Left renal pelvis (tissue), 4 donors: ENCODE results near the gene RAD51B. TPM values are rescaled to one million over a fixed set of nuclear protein-coding genes. Genes with fewer than 3 reads are reported as not detected.

Experiments used
- DNase-seq, 4 donors: peaks; one replicate each; pipeline ENCODE4 v3.0.0-alpha.2; 2013; ENCODE audit warnings: low read depth in 4 of 4, low spot score in 3 of 4
- polyA plus RNA-seq, 4 donors: library from polyadenylated mRNA; unstranded; fragments of 120-200 nt; gene quantifications; one replicate each; pipeline ENCODE4 v1.2.1, GENCODE V29; 2013; ENCODE audit not compliant: insufficient read length in 4 of 4

RAD51B gene
- polyA plus RNA-seq, 4 donors: 9.4 to 12.6 (median 11.6) TPM

- no peak for DNase-seq
Observed at GRCh38 chr14:67831113-67831512, 11.5 kb downstream of the RAD51B start.

DNA sequence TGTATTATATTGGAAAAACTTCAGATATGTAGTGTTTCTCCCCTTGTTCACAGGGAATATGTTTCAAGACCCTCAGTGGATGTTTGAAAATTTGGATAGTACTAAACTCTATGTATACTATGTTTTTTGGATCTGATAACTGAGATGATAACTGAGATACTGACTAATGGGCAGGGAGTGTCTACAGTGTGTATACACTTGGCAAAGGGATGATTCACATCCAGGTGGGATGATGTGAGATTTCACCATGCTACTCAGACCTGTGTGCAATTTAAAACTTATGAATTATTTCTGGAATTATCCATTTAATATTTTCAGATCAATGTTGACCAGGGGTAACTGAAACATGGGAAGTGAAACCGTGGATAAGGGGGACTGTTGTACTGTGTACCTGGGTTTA is 13.8 kb downstream of the RAD51B start:
- no peak for DNase-seq

DNA sequence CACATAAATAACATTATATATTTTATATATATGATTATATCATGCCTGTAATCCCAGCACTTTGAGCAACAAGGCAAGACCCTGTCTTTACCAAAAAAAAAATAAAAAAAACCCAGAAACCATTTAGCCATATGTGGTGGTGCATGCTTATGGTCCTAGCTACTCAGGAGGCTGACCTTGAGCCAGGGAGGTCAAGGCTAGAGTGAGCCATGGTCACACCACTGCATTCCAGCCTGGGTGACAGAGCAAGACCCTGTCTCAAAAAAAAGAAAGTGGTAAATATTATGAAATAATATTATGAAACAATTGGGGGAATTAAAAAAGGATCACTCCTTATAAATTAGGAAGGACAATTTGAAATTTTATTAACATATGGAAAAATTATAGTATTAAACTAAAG is 16.0 kb downstream of the RAD51B start:
- DNase-seq: no peak

DNA sequence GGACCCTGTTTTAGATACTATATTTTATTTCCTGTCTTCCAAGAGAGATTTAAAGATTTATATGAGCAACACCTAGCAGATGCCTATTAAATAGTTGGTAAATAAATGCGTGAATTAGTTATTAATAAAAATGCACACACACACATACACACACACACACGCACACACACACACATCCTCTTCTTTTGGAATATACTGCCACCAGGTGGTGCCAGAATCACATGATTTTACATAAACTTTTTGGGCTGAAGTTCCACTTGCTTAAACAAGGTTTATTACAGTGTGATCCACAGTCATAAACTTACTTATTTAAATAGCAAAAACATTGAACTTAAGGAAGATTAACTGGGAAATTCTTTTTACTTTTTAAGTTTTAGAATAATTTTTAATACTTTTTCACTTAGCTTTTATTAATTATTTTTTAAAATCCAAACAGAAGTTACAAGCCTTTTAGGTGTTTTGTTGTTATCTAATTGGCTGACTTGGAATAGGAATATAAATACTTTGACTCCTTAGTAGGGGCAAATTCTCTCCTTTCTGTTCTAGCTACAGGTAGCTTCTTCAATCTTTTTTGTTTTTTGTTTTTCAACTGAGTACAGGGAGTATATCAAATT is 17.5 kb downstream of the RAD51B start:
- peak; percentile 41 to 67 (median 60) for DNase-seq

DNA sequence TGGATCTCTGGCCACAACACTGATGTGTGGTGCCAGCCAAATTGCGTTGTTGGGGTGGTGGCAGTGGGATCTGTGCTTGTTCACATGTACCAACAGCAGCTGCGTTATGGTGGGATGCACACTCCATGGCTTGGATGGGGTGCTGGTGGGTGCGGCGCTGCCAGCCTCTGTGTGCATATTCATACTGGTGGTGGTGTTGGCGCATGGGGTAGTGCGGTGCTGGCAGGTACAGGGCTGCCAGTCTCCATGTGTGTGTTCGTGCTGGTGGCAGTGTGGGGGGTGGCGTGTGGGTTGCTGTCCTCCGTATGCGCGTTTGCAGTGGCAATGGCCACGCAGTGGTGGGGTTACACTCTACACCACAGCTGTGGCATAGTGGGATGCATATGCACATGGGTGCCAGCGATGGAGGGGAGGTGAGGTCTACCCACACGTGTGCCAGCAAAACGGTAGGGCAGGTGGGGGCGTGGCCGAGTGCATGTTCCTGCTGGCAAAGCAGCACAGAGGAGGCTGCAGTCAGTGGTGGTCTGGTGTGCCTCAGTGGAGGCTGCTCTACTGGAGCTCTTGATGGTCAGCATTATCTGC is 26.5 kb downstream of the RAD51B start:
- DNase-seq: no peak

DNA sequence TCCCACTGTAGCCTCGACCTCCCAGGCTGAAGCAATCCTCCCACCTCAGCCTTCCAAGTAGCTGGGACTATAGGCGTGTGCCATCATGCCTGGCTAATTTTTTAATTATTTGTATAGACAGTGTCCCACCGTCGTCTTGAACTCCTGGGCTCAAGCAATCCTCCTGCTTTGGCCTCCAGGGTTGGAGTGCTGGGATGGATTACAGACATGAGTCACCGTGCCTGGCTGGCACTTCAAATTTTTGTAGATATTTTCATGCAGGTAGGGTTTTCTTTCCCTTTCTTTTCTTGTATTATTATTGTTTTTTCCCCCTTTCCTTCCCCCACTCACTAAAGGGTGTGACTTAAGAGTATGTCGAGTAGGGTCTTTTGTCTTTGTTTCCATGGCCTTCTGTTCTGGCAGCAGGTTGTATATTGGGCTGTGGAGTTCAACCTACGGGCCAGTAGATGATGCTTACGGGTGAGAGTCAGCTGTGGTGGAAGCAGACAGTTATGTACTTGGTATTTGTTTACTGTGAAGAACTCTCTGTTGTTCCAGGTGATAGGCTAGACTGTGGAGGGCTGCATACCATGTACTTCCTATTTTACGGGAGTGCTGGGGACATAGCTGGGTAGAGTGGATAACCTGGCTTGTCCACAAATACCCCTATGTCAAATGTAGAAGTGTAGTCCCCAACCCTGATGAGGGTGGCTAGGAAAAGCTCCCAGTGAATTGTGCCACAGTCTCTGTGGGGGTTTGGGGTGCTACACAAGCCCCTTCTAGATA is 30.7 kb downstream of the RAD51B start:
- DNase-seq: no peak

GRCh38 chr14:67851785-67852410 is 32.3 kb downstream of the RAD51B start:
- no peak for DNase-seq

DNA sequence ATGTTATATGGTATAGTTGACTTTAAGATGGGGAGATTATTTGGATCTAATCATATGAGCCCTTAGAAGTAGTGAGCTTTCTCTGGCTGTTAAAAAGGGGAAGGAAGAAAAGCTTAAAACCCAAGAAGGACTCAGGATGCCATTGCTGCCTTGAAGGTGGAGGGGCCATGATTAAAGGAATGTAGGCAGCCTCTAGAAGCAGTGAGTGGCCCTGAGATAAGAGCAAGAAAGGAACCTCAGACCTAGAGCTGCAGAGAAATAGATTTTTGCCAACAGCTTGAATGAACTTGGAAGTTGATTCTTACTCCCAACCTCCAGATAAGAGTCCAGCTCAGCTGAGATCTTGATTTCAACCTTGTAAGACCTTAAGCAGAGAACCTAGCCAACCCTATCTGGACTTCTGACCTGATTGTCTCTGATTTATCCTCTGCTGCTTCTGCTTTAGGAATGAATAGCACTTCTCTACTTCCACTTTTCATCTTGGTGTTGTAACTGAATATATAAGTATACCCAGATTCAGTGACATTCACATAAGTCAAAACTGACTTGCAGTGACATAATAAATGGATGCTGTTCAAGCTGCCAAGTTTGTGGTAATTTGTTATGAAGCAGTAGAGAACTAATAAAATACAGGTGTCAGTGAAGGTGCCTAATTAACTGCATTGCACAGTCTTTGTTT is 33.5 kb downstream of the RAD51B start:
- no peak for DNase-seq

DNA sequence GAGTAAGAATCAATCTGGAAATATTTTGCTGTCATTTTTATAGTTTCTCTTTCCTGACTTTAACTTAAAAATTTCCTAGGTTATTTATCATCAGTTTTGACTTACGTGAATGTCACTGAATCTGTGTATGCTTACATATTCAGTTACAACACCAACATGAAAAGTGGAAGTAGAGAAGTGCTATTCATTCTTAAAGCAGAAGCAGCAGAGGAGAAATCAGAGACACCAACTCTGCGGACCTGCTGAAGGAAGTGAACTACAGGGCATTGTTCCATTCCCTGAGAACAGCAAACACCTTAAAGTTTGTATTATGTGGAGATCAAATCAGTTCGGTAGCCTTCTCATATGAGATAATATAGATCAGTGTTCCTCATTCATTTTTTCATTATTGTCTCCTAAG is 34.1 kb downstream of the RAD51B start:
- DNase-seq: no peak

- DNase-seq: no peak
Observed at GRCh38 chr14:67856827-67857226, 37.2 kb downstream of the RAD51B start.

DNA sequence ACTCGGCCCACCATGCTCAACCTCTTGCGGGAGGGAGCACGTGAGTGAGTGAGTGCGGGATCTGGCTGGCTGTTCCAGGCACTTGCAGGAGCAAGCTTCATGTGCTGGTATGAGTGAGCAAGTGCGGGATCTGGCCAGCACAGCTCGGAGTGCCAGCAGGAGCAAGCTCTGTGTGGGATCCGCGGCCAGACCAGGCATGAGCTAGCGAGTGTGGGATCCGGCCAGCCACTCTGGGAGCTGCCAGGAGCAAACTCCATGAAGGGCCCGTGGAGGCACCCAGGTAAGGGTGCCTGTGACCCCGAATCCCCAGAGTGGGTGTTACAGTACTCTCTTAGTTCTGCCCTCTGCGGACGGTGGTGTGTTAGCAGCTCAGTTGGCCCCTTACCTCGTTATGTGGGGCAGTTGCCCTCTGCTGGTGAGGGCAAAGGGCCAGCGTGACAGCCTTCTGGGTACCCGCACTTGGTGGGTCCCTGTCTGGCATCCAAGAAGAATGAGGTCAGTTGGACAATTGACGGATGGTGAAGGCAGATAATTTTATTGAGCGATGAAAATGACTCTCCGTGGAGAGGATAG is 38.3 kb downstream of the RAD51B start:
- DNase-seq: no peak

DNA sequence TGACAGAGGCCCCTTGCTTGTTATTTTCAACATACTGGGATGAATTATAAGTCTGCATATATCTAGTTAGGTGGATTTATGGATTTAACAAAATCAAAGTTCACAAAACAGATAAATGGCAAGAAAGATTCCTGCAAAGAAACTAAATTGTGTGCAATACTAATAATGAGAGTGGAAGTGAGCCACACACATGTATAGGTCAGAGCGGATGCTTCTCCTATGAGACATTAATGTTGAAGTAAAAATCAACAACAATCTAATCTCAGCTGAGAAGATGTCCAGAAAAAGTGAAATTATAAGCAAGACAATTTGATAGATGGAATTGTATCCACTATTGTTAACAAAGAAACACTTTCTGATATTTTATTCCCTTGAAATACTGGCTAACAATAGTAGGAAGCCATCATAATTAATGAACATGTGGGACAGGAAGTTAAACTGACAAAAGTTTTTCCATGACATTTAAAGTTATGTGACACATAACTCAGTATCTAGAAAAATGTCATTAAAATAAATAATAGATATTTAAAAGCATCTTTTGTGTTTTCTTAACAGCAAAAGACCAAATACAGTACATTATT is 39.7 kb downstream of the RAD51B start:
- no peak for DNase-seq

- no peak for DNase-seq
Observed at GRCh38 chr14:67863223-67863622, 43.6 kb downstream of the RAD51B start.

- no peak for DNase-seq
Observed at GRCh38 chr14:67875175-67876006, 55.8 kb downstream of the RAD51B start.

DNA sequence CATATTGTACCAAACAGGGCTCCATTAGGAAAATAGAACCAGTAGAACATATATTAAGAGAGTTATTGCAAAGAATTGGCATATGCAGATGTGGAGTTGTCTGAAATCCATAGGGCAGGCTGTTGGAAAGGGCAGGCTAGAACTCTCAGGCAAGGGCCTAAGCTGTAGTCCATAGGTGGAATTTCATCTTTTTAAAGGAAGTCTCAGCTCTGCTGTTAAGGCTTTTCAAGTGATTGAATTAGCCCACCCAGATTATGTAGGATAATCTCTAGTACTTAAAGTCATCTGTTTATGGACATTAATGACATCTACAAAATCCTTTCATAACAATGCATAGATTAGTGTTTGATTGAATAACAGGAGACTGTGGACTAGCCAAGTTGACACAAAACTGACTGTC is 59.4 kb downstream of the RAD51B start:
- no peak for DNase-seq

GRCh38 chr14:67881225-67881624 is 61.6 kb downstream of the RAD51B start:
- no peak for DNase-seq

DNA sequence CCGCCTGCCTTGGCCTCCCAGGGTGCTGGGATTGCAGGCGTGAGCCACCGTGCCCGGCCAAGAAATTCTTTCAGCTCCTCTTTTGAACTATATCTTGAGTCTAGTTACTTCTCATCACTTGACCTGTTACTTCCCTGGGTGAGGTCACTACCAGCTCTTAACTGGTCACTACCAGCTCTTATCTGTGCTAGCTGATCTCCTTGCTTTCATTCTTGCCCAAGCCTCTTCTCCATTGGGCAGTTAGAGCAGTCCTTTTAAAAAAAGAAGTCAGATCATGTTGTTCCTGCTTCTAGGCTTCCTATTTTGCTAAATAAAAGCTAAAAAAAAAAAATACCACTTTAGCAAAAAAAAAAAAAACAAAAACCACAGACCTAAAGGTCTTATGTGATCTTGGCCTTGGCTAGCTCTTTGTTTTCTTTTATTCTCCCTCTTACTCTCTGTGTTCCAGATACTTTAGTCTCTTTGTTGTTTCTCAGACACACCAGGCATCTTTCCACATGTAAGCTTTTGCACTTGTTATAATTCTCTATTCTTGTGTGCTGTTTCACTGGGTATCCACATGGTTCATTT is 63.5 kb downstream of the RAD51B start:
- DNase-seq: no peak

DNA sequence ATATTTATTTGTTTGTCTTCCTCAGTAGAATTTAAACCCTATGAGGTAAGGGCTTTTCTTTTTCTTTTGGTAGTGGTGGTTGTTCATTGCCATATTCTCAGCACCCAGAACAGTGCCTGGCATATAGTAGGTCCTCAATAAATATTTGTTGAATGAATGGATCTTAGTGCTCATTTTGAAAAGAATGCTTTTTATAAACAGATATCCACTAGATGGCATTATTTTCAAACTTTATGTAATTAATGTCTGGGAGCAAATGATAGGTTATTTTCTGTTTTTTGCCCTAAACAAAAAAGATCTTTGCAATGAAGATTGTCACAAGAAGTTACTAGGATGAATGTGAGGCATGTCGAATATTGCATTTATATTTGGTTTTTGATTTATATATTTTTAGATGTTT is 64.1 kb downstream of the RAD51B start:
- no peak for DNase-seq

DNA sequence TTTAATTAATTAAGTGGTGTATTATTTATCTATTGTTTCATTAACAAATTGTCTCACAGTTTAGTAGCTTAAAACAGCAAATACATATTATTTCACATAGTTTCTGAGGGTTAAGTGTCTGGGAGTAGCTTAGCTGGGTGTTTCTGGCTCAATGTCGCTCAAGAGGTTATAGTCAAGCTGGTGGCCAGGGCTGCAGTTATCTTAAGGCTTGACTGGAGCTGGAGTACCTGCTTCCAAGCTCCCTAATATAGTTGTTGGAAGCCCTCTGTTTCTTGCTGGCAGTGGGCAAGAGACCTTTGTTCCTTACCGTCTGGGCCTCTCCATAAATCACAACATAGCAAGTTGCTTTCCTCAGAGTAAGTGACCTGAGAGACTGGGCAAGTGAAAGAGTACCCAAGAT is 66.6 kb downstream of the RAD51B start:
- DNase-seq: no peak
